PFSK-1 (cell line): ENCODE results near the gene LRPAP1.

Experiments
- TAF1 ChIP-seq: IDR thresholded peaks from 2 replicates; pipeline ENCODE4 v1.6.1; 2012; ENCODE audit warnings: low read length, control low read depth, borderline replicate concordance; ENCODE audit not compliant: insufficient read depth
- TF ChIP-seq, protein P1 (sequence below), 2 experiments: IDR thresholded peaks; 2 replicates each; pipeline versions ENCODE4 v1.6.1 to v1.8.0; 2011 to 2012; ENCODE audit warnings: low read depth in 2 of 2, low read length in 2 of 2, control low read depth in 1 of 2, inconsistent platforms in 1 of 2, mild to moderate bottlenecking in 1 of 2, moderate library complexity in 1 of 2; ENCODE audit not compliant: insufficient read depth in 1 of 2

- TF ChIP-seq, protein P1, sequence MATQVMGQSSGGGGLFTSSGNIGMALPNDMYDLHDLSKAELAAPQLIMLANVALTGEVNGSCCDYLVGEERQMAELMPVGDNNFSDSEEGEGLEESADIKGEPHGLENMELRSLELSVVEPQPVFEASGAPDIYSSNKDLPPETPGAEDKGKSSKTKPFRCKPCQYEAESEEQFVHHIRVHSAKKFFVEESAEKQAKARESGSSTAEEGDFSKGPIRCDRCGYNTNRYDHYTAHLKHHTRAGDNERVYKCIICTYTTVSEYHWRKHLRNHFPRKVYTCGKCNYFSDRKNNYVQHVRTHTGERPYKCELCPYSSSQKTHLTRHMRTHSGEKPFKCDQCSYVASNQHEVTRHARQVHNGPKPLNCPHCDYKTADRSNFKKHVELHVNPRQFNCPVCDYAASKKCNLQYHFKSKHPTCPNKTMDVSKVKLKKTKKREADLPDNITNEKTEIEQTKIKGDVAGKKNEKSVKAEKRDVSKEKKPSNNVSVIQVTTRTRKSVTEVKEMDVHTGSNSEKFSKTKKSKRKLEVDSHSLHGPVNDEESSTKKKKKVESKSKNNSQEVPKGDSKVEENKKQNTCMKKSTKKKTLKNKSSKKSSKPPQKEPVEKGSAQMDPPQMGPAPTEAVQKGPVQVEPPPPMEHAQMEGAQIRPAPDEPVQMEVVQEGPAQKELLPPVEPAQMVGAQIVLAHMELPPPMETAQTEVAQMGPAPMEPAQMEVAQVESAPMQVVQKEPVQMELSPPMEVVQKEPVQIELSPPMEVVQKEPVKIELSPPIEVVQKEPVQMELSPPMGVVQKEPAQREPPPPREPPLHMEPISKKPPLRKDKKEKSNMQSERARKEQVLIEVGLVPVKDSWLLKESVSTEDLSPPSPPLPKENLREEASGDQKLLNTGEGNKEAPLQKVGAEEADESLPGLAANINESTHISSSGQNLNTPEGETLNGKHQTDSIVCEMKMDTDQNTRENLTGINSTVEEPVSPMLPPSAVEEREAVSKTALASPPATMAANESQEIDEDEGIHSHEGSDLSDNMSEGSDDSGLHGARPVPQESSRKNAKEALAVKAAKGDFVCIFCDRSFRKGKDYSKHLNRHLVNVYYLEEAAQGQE (IDR thresholded peaks at IDR 0.05; ENCODE audit: insufficient read depth in 1 of 2, low read depth in 2 of 2, low read length in 2 of 2), result no peak
- TF ChIP-seq TAF1, result no peak
Measured at GRCh38 chr4:3514806-3515501, 17.3 kb downstream of the LRPAP1 start.
